Measurements from ENCODE around the gene SGTB.

SGTB gene

DNA sequence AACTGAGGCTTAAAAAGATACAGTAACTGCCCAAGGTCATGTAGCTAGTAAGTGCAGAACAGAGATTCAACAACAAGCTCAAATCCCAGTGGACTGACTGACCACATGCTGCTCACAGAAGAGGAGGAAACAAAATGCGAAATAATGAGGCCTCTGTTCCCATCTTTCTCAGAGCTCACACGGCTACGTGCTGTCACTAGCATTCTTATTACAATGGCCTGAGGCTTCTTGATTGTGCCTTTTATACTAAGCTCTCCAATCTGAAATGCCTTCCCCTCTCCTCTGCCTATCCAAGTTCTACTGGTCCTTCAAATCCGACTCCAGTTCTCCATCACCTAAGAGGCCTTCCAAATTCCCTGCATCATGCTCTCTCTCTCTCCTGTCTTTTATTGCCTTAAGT, 26.0 kb downstream of the SGTB start:
- no peaks in the 10 kb centered on the region for H3K36me3 ChIP-seq (ENCODE audit: insufficient read depth, low read length)
- no peak overlapping the region for H2AFZ ChIP-seq (ENCODE audit: low read length)
- H3K9me3 ChIP-seq (ENCODE audit: insufficient read depth, low read depth, low read length), result no peaks in the 10 kb centered on the region
- H3K27me3 ChIP-seq (ENCODE audit: insufficient read depth, low read length, poor library complexity, severe bottlenecking), result no peaks in the 10 kb centered on the region
- H3K9me2 ChIP-seq (replicated peaks; ENCODE audit: low read depth, low read length), result no peaks in the 10 kb centered on the region
- H3K4me1 ChIP-seq (ENCODE audit: insufficient read depth, low read length, poor library complexity, severe bottlenecking), result peaks cover 11% of the 10 kb centered on the region
- H3K4me3 ChIP-seq (ENCODE audit: low read length, poor library complexity, severe bottlenecking), result no peak overlapping the region
- TF ChIP-seq CTCF (conservative IDR thresholded peaks at IDR 0.05; ENCODE audit: low read length) (no peak), EZH2phosphoT487 (IDR thresholded peaks at IDR 0.05; ENCODE audit: borderline replicate concordance) (no peak)
- no peaks in the 10 kb centered on the region for H4K20me1 ChIP-seq (ENCODE audit: insufficient read depth, low read length, poor library complexity, severe bottlenecking)
- H3K4me2 ChIP-seq (ENCODE audit: low read depth, low read length, poor library complexity, severe bottlenecking), result no peak overlapping the region
- H3K79me2 ChIP-seq (ENCODE audit: insufficient read depth, low read length), result no peaks in the 10 kb centered on the region
- H3K9ac ChIP-seq (ENCODE audit: low read depth, low read length, poor library complexity, severe bottlenecking), result no peak overlapping the region
- no peaks in the 10 kb centered on the region for H3F3A ChIP-seq (ENCODE audit: low read depth)

DNA sequence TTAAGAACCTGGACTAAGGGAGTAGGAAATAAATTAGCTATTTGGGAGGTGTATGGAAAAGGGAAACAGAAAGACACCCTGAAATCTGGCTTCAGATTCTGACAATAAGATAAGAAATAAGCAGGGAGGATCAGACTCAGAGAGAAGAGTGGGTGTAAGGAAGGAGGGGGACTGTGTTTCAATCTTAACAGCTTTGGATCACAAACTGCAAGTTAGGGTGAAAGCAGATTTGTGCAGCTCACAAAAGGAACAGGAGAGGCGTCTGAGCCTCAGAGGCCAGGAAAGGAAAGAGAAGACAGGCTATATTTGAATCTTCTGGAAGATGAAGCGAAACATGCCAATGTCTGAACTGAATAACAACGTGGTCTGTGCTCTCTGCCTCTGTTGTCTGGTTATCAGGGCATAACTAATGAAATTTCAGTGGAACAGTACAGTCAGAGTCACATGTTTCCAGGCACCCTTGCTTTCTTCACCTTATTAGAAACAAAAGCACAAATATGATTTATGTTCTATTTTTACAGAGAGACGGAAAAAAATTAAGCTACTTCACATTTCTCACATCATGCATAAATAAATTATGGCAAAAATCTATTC, 26.6 kb downstream of the SGTB start:
- Histone ChIP-seq H3K36me3 (ENCODE audit: insufficient read depth, low read length) (no peaks in the 10 kb centered on the region), H3K4me2 (ENCODE audit: low read depth, low read length, poor library complexity, severe bottlenecking) (no peak overlapping the region)
- TF ChIP-seq EZH2phosphoT487 (IDR thresholded peaks at IDR 0.05; ENCODE audit: borderline replicate concordance) (no peak), CTCF (conservative IDR thresholded peaks at IDR 0.05; ENCODE audit: low read length) (no peak)

DNA sequence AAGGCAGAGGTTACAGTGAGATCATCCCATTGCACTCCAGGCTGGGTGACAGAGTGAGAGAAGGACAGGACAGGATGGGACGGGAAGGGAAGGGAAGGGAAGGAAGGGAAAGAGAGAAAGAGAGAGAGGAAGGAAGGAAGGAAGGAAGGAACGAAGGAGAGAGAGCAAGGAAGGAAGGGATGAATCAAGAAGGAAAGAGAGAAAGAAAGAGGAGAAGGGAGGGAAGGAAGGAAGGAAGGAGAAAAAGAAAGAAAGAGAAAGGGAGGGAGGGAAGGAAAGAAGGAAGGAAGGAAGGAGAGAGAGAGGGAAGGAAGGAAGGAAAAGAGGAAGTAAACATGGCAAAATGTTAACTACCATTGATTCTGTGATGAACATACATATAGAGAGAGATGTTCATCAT, 28.8 kb downstream of the SGTB start:
- Histone ChIP-seq H3K4me3 (ENCODE audit: low read length, poor library complexity, severe bottlenecking) (no peak overlapping the region), H3K9ac (ENCODE audit: low read depth, low read length, poor library complexity, severe bottlenecking) (no peak overlapping the region), H3F3A (ENCODE audit: low read depth) (no peaks in the 10 kb centered on the region), H3K9me2 (replicated peaks; ENCODE audit: low read depth, low read length) (no peaks in the 10 kb centered on the region), H2AFZ (ENCODE audit: low read length) (no peak overlapping the region), H3K36me3 (ENCODE audit: insufficient read depth, low read length) (no peaks in the 10 kb centered on the region), H4K20me1 (ENCODE audit: insufficient read depth, low read length, poor library complexity, severe bottlenecking) (no peaks in the 10 kb centered on the region), H3K27me3 (ENCODE audit: insufficient read depth, low read length, poor library complexity, severe bottlenecking) (no peaks in the 10 kb centered on the region), H3K79me2 (ENCODE audit: insufficient read depth, low read length) (no peaks in the 10 kb centered on the region), H3K4me2 (ENCODE audit: low read depth, low read length, poor library complexity, severe bottlenecking) (no peak overlapping the region), H3K9me3 (ENCODE audit: insufficient read depth, low read depth, low read length) (no peaks in the 10 kb centered on the region), H3K4me1 (ENCODE audit: insufficient read depth, low read length, poor library complexity, severe bottlenecking) (peaks cover 9% of the 10 kb centered on the region)
- no peak for TF ChIP-seq CTCF (conservative IDR thresholded peaks at IDR 0.05; ENCODE audit: low read length)
- no peak for TF ChIP-seq EZH2phosphoT487 (IDR thresholded peaks at IDR 0.05; ENCODE audit: borderline replicate concordance)

More for the DNA sequence above, 26.6 kb downstream of the SGTB start:
- no peaks in the 10 kb centered on the region for H3F3A ChIP-seq (ENCODE audit: low read depth)
- H3K9ac ChIP-seq (ENCODE audit: low read depth, low read length, poor library complexity, severe bottlenecking), result no peak overlapping the region
- no peaks in the 10 kb centered on the region for H3K9me2 ChIP-seq (replicated peaks; ENCODE audit: low read depth, low read length)
- no peak overlapping the region for H2AFZ ChIP-seq (ENCODE audit: low read length)
- H4K20me1 ChIP-seq (ENCODE audit: insufficient read depth, low read length, poor library complexity, severe bottlenecking), result no peaks in the 10 kb centered on the region
- H3K79me2 ChIP-seq (ENCODE audit: insufficient read depth, low read length), result no peaks in the 10 kb centered on the region
- no peaks in the 10 kb centered on the region for H3K9me3 ChIP-seq (ENCODE audit: insufficient read depth, low read depth, low read length)
- H3K4me1 ChIP-seq (ENCODE audit: insufficient read depth, low read length, poor library complexity, severe bottlenecking), result peaks cover 11% of the 10 kb centered on the region
- no peaks in the 10 kb centered on the region for H3K27me3 ChIP-seq (ENCODE audit: insufficient read depth, low read length, poor library complexity, severe bottlenecking)
- no peak overlapping the region for H3K4me3 ChIP-seq (ENCODE audit: low read length, poor library complexity, severe bottlenecking)
